ENCODE data around the gene TAF3.

Gene TAF3

DNA sequence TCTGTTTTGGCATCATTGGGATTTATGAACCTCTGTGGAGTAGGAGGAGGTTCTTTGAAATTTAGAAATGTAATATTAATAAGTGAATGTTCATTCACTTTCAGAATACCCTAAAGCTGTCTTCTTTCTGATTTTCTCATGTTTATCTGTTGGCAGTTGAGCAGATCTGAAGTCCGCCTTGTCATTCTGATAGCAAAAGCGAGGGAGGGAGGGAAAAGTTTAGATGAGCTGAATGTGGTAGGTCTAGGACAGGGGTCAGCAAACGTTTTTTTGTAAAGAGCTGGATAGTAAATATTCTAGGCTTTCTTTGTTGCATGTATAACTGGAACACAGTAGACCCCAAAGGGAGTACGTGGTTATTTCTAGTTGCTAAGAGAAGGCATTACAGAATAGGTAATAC, 141.8 kb downstream of the TAF3 start:
- H3K27ac ChIP-seq, result no peak overlapping the region
- DNase-seq (ENCODE audit: low read depth, low spot score), result no peak

GRCh38 chr10:7962592-7962991, 144.3 kb downstream of the TAF3 start:
- DNase-seq (ENCODE audit: low read depth, low spot score), result no peak
- H3K27ac ChIP-seq, result no peak overlapping the region

GRCh38 chr10:7965457-7965856, 147.2 kb downstream of the TAF3 start:
- H3K27ac ChIP-seq, result no peak overlapping the region
- DNase-seq (ENCODE audit: low read depth, low spot score), result no peak

GRCh38 chr10:7967035-7967434, 148.7 kb downstream of the TAF3 start:
- no peak overlapping the region for H3K27ac ChIP-seq
- no peak for DNase-seq (ENCODE audit: low read depth, low spot score)

- DNase-seq (ENCODE audit: low read depth, low spot score), result no peak
- H3K27ac ChIP-seq, result no peak overlapping the region
Measured at GRCh38 chr10:7968510-7969112, 150.3 kb downstream of the TAF3 start.

GRCh38 chr10:7969623-7970022, 151.3 kb downstream of the TAF3 start:
- DNase-seq (ENCODE audit: low read depth, low spot score), result no peak
- no peak overlapping the region for H3K27ac ChIP-seq

GRCh38 chr10:7971949-7972348, 153.6 kb downstream of the TAF3 start:
- H3K27ac ChIP-seq, result no peak overlapping the region
- no peak for DNase-seq (ENCODE audit: low read depth, low spot score)

- H3K27ac ChIP-seq, result no peak overlapping the region
- no peak for DNase-seq (ENCODE audit: low read depth, low spot score)
Measured at GRCh38 chr10:7972367-7972766, 154.1 kb downstream of the TAF3 start.

- no peak for DNase-seq (ENCODE audit: low read depth, low spot score)
- no peak overlapping the region for H3K27ac ChIP-seq
Measured at GRCh38 chr10:7980196-7980595, 161.9 kb downstream of the TAF3 start.

DNA sequence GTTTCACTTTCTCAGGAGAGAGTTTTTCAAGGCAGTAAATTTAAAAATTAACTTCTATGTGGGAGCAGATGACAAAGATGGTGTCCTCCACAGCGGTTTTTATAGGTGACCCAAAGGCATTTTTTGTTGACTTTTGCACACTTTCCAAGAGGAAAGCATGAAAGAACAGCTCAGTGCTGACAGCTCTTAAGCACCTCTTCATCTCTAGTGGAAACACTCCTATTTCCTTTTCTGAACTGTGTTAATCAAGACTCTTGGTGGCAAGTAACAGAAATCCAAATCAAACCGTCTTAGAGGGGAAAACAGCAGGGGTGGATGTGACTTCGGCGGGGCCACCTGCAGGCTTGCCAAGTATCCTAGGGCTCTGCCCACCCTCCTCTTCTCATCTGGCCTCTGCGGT, 164.4 kb downstream of the TAF3 start:
- no peak overlapping the region for H3K27ac ChIP-seq
- DNase-seq (ENCODE audit: low read depth, low spot score), result no peak

DNA sequence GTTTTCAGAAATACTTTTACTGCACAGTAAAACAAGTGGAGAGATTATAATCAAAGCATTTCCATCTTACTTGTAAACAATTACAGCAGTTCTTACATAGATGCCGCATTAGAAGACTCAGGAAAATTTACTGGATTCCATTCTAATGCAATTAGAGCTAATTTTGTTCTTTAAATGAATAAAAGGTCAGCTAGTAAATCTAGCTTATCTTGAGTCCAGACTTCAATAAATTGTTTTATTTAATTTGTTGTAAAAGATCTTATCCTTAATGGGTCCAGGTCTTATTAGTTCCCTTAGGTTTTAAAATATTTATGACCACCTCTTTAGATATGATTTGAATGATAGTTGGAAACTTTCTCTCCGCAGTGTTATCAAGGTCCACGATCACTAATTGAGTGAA, 166.0 kb downstream of the TAF3 start:
- H3K27ac ChIP-seq, result no peak overlapping the region
- DNase-seq (ENCODE audit: low read depth, low spot score), result no peak

DNA sequence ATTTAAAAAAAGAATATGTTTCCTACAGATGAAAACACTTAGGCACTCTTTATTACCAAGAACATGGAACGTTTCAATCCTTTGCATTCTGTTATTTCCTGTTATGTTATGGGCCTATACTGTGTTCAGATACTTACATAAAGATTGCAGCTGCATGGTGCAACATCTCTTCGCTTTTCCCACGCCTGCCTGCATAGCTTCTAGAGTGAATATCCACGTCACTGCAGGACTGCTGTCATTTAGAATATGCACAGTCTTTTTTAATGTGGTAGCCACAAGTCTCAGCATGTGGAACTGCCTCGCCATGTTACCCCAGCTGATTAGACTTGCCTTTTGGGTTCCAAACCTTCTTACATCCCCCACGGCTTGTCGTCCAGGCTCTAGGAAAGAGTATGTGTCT, 166.6 kb downstream of the TAF3 start:
- DNase-seq (ENCODE audit: low read depth, low spot score), result no peak
- H3K27ac ChIP-seq, result no peak overlapping the region

DNA sequence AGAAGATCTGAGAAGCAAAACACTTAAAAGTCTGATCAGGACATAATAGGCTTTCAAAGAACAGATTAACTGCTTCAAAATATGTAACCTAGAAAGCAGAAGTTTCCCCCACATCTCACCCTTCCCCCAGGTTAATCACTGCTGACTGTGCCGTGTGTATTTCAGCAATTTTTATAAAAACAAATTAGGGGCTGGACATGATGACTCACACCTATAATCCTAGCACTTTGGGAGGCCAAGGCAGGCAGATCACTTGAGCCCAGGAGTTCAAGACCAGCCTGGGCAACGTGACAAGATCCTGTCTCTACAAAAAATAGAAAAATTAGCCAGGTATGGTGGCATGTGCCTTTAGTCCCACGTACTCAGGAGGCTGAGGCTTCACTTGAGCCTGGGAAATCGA, 168.5 kb downstream of the TAF3 start:
- DNase-seq (ENCODE audit: low read depth, low spot score), result no peak
- H3K27ac ChIP-seq, result no peak overlapping the region

- no peak overlapping the region for H3K27ac ChIP-seq
- no peak for DNase-seq (ENCODE audit: low read depth, low spot score)
Measured at GRCh38 chr10:7988989-7989388, 170.7 kb downstream of the TAF3 start.

- no peak for DNase-seq (ENCODE audit: low read depth, low spot score)
- no peak overlapping the region for H3K27ac ChIP-seq
Measured at GRCh38 chr10:7998831-7999230, 180.5 kb downstream of the TAF3 start.

DNA sequence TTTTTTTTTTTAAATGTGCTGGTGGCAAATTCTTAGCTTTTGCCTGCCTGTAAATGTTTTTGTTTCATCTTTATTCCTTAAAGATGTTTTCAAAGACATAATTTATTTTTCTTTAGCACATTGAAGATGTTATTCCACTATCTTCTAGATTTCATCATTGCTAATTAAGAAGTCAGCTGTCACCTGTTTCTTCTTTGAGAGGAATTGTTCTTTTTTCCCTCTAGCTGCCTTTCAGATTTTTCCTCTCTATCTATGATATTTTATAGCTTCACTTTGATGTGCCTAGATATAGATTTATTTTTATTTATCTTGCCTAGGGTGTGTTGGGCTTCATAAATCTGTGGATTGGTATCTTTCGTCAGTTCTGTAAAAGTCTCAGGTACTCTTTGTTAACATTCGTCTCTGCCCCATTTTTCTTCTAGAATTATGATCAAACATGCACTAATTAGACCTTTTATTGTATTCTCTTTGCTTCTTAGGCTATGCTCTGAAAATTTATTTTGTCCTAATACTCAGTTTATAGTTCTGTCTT, 186.2 kb downstream of the TAF3 start:
- no peak overlapping the region for H3K27ac ChIP-seq
- DNase-seq (ENCODE audit: low read depth, low spot score), result no peak

DNA sequence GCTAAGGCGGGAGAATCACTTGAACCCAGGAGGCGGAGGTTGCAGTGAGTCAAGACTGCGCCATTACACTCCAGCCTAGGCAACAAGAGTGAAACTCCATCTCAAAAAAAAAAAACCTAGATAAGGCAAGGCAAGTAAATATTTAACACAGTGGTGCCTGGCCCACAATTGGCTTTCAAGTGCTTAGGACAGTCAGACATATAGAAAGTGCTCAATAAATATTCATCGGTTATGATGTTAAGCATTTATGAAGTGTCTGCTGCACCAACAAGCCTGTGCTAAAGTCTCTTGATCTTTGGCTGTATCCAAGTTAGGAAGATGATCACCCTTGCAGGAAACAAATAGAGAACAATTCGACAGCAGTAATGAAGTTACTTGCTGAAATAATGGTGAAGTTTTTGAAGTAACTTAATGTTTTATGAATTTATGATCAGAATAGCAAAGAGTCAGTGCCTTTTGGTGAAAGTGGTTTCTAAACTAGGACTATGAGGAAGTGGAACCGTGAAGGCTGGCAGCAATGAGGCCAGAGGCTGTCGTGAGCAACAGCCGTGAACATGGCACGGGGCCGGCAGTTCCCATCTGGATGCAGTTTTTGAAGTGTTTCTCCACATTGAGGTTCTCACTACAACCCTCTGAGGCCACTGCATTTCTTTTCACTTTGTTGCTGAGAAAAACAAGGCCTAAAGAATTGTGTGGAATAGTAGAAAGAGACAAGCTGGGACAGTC, 188.1 kb downstream of the TAF3 start:
- no peak overlapping the region for H3K27ac ChIP-seq
- DNase-seq (ENCODE audit: low read depth, low spot score), result no peak

DNA sequence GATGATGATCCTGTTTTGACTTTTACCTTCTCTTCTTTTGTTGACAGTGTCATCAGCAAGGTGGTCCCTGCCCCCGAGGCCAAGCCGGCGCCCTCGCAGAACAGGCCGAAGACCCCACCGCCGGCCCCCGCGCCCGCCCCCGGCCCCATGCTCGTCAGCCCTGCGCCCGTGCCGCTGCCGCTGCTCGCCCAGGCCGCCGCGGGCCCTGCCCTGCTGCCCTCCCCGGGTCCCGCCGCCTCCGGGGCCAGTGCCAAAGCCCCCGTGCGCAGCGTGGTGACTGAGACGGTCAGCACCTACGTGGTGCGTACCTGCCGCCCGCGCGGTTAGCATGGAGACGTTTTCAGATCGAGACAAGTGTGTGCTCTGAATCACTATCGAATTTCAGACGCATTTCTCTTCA, 190.7 kb downstream of the TAF3 start:
- no peak overlapping the region for H3K27ac ChIP-seq
- DNase-seq (ENCODE audit: low read depth, low spot score), result no peak

DNA sequence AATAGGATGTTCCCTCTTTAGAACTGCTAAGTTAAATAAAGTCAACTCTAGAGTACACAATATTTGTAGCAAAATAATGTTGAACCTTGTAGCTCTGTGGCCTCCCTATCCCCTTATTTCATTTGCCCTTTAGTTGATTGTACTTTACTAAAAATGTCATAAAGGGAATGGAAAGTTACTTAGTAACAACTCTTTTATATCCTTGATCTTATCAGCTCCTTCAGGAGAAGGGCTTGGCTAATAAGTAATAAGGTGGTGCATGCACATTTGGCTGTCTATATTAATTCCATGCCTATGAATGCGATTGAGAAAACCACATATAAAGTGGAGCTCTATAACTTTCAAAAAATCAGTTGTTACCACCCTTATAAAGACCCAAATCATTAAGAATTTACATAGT, 194.7 kb downstream of the TAF3 start:
- no peak overlapping the region for H3K27ac ChIP-seq
- no peak for DNase-seq (ENCODE audit: low read depth, low spot score)

- H3K27ac ChIP-seq, result no peak overlapping the region
Measured at GRCh38 chr10:8013619-8014018, 195.3 kb downstream of the TAF3 start.

GRCh38 chr10:8014649-8015048, 196.3 kb downstream of the TAF3 start:
- H3K27ac ChIP-seq, result no peak overlapping the region
- DNase-seq (ENCODE audit: low read depth, low spot score), result no peak

More at GRCh38 chr10:8013619-8014018, 195.3 kb downstream of the TAF3 start:
- DNase-seq (ENCODE audit: low read depth, low spot score), result no peak

DNA sequence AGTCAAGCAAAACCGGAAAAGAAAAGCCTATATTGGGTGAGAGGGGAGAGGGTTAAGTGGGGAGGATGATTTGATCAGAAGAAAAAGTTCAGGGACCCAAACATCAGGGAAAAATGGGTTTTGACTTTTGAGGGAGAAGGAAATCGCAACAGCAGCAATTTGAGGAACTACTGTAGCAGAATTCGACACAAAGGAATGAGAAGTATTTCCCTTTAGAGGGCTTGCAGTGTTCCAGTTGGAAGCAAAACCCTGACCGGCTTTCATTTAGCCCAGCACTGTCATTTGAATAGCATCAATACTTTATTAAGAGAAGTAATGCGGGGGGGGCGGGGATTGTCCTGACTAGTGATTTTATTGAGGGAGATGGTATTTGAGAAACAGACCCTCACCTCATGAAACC, 199.0 kb downstream of the TAF3 start:
- no peak overlapping the region for H3K27ac ChIP-seq
- DNase-seq (ENCODE audit: low read depth, low spot score), result no peak
